SK-N-DZ (cell line): ENCODE data around the gene CHTOP.
A peak's percentile ranks its signal among the peaks of the same experiment; 100 is the strongest.

Source experiments
- DNase-seq: peaks from one replicate; pipeline ENCODE4 v3.0.0-alpha.2; 2015; ENCODE audit warnings: low spot score

The CHTOP gene

DNA sequence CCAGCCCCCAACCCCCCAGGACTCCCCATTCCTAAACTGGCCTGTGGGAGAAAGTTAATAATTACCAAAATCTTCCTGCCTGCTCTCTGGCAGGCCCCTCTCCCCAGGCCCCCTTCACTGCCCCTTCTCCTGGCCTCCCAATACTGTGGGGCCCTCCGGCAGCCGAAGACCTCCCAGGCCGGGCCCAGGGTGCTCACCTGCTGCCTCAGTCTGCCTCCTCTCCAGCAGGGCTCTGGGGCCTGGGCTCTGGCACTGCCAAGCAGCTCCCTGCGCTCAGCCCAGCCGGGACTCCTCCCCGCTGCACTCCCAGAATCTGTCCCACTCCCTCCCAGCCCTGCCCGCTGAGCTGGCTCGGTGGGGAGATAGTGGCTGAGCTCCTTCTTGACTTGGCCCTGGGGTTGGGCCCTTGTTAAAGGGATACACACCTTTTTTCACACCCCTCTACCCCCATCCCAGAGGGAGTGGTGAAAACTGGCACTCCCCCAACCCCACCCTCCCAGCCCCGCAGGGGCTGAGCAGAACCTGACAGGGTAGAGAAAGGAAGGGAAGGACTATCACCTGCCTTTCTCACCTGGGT lies 21.0 kb upstream of the CHTOP start, which contains the start of gene S100A16:
Gene S100A16, minus strand, starts transcription at position 383 of the 577 bp plus-strand sequence. CDS start 4,986 bp downstream, outside the sequence.
- no peak for DNase-seq

DNA sequence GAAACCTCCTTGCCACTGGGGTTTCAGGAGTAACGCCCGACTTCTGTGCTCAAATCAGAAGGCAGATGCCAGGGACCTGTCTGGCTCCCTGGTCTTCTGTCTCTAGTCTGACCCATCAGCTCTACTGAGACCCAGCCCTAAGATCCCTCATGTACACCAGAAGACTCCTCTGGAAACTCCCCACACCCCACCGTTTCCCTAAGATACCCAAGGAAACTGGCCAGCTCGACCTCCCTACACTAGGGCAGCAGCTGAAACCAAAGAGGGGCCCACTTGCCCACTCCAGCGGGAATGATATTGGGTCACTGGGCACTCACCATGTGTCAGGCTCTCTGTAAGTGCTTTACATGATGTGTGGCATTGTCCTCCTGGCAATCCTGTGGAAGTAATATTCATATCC lies 20.5 kb upstream of the CHTOP start:
- no peak for DNase-seq

DNA sequence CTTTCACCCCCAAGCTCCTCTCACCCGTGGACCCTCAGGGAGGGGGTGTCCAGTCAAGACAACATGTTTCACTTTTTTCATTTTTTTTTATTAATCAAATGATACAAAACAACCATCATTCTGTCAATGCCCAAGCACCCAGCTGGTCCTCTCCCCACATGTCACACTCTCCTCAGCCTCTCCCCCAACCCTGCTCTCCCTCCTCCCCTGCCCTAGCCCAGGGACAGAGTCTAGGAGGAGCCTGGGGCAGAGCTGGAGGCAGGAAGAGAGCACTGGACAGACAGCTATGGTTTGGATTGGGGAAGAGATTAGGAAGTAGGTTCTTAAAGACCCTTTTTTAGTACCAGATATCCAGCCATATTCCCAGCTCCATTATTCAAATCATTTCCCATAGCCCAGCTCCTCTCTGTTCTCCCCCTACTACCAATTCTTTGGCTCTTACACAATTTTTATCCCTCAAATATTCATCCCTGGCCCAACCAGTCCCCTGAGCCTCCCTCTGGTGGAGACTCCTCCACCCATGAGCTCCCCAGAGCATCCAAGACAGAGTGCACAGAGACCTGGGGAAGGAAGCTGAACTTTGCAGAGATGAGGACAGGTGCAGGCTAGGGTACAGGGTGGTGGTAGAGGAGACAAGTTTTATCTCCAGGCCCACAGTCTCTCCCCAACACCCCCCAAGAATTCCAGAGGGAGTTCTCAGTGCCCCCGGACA lies 19.5 kb upstream of the CHTOP start:
- no peak for DNase-seq

DNA sequence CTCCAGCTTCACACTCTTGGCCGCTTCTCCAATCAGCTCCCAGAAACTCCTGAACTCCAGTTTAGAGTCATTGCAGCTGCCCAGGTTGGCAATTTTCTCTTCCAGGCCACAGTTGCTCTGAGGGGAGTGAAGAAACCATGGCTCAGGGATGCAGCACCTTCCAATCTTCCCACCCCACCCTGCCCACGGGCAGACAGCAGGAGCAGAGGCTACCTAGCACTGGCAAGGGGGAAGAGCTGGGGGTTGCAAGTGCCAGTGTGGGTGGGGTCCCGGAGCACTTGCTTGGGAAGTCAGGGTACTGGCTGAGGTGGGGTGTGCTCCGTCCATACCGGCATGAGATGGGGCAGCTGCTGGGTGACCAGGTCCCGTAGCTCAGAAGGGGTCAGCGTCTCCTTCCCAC lies 19.0 kb upstream of the CHTOP start:
- no peak for DNase-seq

DNA sequence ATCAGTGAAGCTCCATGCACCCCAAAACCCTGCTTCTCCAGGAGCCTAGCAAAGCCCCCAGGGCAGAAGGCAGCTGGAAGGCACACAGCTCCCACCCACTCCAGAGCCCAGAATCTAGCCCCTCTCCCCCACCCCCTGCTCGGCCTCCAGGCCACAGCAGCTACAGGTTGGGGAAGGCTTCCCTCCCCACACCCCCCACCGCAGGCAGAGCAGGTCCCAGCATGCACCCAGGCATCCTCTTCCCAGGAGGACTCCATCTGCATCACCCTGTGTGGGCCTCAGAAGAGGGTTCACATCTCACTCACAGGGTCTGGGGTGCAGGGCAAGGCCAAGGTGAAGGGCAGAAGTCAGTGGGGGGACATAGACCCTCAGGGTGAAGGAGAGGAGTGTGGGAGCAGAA lies 18.5 kb upstream of the CHTOP start:
- DNase-seq = no peak

DNA sequence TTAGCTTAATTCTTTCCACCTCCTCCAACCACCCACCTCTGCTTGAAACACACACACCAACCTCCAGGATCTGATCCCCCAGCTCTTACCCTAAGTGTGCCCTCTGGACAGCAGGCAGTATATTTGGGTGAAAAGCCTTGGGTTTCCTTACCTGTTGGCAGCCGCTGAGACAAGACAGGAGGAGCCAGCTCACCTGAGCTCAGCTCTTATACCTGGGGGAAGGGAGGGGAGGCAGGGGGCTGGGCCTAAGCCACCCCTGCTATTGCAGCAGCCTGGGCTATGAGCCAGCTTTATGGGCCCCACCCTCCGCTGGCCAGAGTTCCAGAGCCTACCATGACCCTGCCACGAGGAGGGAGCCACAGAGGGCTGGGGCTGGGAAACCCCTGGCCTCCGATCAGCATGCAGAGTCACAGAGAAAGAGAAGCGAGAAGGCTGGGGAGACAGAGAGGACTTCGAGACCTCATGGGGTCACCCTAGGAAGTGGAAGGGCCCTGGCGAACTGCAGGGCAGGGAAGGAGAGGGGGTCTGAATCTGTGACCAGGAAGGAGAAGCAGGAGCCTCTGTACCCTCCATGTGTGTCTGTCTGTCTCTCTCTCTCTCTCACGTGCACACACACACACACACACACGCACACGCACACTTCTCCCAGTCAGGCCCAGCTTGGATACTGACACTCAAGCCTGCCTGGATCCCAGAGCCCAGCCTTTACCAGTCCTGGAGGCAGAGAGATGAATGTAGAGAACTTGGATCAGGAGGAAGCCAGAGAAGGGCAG lies 17.5 kb upstream of the CHTOP start, which contains the start of gene S100A14:
Gene S100A14, minus strand, starts transcription at position 182 of the 773 bp plus-strand sequence. CDS start 467 bp downstream, outside the sequence.
- DNase-seq = no peak

DNA sequence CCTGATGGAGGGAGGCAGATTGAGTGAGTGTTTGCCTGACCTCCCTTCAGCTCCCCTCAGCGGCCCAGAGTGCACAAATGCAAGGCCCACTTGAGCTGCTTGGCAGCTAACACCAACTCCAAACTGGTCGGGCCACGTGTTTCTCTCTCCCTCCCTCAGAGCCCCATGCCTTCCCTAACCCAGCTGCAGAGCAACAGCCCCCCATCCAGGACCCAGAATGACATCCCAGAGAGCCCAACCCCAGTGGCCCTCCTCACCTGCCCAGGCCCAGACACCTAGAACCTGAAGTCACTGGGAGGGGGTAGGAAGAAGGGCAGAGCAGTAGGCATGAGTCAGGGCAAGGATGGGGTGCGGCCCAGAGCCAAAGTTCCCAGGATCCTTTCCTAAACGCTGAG lies 17.0 kb upstream of the CHTOP start:
- DNase-seq = no peak

DNA sequence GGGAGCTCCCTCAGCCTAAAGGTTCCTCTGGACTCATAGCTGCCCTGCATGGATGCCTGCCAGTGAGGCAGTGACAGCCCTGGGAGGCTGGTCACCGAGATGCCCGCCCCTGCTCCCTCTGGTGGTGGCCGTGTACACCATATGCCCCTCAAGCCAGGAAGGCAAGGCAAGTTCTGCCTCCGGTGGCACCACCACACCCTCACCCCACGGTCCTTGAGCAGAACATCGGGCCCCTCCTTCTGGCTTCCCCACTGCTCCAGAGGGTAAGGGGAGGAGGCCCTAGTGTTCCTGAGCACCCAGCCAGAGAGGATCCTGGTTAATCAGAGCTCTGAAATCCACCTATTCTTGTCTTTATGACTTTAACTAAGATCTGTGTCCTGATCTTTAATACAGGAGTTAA lies 16.2 kb upstream of the CHTOP start:
- peak; percentile 60 for DNase-seq

DNA sequence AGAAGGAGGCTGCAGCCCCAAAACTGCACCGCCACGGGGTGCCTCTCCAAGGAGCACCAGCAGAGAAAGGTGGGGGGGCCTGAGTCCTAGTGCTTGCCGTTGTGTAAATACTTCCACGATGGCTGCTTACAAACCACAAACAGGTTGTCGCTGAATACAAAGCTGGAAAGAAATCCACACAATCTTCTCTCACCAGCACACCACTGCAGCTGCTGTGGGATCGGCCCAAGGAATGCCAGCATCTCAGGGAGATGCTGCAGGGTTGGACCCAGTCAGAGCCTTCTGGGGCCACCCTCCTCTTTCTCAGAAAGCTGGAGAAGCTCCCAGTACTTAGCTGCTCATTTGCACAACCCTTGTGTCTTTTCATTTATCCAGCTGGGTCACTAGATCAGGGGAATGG lies 14.7 kb upstream of the CHTOP start:
- DNase-seq = no peak

DNA sequence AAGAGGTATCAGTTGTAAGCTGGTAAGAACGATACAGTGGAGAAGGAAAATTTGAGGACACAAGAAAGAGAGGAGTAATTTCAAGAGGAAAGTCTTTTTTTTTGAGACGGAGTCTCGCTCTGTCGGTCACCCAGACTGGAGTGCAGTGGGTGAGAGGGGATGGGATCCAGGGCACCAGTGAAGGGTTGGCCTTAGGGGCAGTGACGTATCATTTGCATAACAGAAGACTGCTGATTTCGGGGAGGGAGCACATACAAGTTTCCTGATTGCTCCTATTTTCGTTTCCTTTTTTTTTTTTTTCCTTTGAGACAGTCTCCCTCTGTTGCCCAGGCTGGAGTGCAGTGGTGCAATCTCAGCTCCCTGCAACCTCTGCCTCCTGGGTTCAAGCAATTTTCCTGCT lies 10.8 kb upstream of the CHTOP start:
- no peak for DNase-seq

DNA sequence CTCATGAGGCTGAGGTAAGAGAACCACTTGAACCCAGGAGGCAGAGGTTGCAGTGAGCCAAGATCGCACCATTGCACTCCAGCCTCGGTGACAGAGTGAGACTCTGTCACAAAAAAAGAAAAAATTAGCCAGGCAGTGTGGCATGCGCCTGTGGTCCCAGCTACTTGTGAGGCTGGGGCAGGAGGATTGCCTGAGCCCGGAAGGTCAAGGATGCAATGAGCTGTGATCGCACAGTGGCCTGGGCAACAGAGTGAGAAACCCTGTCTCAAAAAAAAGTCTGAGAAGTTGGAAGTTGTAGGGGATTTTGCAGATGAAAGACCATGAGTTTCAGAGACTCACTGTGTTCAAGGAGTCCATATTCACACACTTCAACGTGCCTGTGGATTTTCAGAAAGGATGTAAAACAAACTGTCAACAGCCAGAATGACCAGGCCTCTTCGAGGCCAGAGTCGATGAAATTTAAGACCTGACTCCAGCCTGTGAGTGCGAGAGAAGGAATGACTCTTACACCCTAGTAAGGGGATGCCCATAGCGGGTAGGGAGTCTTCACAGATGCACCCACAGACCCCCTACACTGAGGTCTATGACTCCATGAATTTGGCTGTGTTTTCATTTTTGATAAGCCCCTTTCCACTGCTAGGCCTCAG lies 8.8 kb upstream of the CHTOP start:
- no peak for DNase-seq

DNA sequence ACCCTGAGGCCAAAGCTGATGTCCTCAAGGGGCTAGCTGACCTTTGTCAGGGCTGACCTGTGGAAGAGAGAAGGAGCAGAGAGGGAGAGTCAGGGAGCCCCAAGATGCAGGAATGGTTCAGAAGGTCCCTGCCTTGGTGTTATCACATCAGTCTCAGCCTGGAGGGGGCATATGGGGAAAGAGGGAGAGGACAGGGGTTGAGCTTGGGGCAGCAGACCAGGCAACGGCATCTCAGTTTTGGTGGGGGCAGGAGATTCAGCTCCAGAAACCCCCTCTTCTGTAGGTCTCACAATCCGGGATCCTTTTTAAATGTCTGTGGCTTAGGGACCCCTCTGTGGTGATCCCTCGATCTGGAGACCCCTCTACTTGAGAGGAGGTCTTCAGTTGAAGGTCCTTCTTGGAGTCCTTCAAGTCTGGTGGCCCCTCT lies 7.4 kb upstream of the CHTOP start:
- no peak for DNase-seq

DNA sequence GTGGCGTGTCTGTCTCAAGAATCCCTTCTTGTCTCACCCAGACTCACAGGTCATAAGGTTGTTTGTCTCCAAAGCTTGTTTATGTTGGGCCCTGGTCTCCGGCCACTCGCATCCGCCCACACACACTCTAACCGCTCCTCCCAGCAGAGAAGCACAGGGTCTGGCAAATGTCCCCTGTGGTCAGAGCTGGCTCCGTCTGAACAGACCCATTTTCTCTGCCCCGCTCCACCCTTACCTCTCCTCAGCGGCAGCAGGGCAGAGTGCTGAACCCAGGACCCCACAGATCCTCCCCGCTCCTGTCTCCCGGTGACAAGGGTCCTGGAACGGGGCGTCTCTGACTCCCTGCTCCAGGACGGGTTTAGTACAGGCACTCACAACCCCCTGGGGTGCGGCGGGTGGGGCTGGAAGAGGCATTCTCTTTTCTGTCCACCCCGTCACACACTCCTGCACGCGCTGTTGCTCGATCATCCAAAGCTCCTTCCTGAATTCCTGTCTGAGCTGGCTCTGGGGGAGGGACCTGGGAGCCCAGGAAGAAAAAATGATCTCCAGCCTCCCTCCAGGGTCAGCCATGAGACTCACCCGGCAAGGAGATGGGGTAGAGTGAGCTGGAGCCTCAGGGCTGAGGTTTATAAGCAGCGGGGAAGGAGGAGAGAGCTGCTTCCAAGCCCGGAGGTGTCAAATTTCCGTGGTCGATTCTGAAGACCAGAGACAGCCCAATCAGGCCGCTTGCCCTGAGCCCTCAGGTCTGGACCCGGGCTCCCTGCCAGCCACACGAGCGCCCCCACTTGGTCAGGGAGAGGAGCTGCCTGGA lies 6.8 kb upstream of the CHTOP start, which contains the start of gene S100A13:
Gene S100A13, minus strand, starts transcription at position 602 of the 811 bp plus-strand sequence. CDS start 1,033 bp downstream, outside the sequence.
- peak; percentile 96 for DNase-seq

DNA sequence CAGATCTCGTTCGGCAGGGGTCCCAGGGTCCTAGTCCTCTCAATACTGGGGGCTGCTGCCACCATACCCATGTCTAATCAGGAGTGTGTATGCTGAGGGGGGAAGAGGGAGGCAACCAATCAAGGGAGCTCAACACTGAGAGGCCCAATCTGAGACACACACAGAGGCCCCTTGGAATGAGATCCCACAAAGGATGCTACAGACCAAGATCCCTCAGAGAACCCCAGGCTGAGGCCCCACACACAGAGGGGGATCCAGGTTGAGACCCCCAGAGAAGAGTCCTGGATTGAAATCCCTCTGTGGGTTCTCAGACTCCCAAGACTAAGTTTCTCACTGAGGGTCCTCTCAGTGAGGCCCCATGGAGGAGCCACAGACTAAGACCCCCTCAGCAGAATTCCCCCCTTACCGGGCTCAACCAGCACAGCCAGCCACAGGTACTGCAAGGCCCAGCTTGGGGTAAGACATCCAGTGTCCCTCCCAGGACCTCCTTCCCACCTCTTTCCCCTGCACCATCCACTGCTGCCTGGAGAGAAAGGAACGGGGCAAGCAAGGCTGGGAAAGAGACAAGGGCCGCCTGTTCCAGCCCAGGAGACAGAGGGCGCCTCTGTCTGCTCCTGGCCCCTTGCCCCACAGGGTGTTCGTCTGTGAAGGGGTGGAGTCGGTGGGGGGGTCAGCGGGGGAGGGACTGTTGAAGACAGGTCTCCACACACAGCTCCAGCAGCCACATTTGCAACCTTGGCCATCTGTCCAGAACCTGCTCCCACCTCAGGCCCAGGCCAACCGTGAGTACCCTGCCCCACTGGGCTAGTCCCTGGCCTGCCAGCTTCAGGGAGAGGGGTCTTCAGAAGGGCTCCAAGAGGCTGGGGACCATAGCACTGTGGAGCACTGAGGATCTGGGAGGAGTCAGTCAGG lies 5.9 kb upstream of the CHTOP start, which contains the start of gene S100A1:
Gene S100A1, plus strand, starts transcription at position 720 of the 912 bp plus-strand sequence. CDS start 2,088 bp downstream, outside the sequence.
- no peak for DNase-seq

DNA sequence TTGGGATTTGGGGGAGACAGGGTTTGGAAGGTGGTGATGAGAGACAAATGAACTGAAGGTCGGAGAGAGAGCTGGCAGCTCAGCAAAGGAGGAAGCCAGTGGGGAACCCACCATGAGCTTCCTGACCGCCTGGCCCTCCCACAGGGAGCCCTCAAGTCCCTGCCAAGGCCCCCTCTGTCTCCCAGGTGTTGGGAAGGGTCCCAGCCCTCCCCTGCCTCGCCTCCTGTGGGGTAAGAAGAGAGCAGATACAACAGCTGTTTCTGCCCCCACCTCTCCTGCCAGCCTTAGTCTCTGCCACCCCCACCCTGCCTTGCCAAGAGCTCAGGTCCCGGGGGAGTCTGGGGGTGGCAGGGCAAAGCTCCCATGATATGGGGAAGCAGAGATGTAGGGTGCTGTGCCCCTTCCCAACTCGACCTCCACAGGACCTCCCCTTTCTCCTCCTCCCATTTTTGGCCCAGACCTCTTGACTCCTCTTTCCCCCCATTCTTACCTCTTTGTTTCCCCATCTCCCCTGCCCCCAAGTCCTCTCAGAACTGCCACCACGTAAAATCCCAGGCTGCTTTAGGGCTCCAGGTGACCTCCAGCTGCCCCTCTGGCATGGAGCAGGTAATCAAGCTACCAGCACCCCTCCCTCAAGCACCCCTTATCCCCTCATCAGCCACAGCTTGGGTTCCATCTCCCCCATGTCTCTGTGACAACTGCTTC lies 5.1 kb upstream of the CHTOP start:
- DNase-seq = no peak

DNA sequence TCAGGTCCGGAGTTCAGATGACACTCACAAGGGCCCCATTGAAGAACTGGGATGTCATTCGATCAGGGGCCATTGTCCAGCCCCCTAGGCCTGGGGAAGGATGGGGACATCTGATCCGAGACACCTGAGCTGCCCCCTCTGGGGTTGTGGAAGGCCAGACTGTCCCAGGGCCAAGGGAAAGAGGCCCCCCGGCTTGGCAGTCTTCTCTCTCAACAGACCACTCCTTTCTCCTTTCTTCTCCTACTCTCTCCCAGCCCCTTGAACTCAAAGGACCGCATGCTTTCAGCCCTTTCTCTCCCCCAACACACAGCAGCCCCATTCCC lies 4.6 kb upstream of the CHTOP start:
- DNase-seq = no peak

DNA sequence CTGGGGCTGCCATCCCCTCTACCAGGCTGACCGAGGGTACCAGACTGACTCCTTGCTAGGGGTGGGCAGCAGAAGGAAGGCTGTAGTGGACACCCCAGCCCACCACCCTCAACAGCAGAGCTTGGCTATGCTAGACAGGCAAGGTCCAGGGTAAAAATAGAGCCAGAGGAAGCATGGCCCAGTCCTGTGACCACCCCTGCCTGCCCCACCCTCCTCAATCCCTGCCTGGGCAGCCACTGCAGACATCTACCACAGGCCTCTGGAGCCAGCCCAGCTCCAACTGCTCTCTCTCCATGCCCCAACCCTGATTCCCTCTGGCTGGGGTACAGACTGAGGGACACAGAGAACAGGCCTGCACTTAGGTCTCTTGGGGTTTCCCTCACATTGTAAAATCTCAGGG lies 3.9 kb upstream of the CHTOP start:
- DNase-seq = no peak

DNA sequence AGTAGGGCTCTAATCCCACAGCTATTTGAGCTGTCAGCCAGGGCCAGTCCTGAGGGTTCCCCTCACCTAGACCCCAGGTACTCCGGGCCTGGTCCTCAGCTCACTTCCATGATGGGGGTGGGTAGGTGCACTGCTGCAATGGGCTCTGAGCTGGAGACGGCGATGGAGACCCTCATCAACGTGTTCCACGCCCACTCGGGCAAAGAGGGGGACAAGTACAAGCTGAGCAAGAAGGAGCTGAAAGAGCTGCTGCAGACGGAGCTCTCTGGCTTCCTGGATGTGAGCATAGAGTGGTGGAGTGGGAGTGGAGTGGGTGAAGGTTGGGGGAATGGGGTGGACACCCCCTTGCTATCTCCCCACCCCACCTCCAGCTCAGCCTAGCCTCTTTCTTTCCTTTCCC lies 3.5 kb upstream of the CHTOP start:
- DNase-seq = no peak
